ENCODE data around the gene SSUH2. TPM values are rescaled to one million over a fixed set of nuclear protein-coding genes. Genes with fewer than 3 reads are reported as not detected.

Gene SSUH2
- total and polyA plus RNA-seq, 2 donors from 2014 or later, result 0.44 to 0.88 TPM

GRCh38 chr3:8621141-8621540, 23.5 kb downstream of the SSUH2 start:
- DNase-seq (peak in 1 of 5 donors; percentile 46), FAIRE-seq (no peak)
- intact Hi-C loops (cut with DNase I), result no loop called here
- Histone ChIP-seq H3K9ac (ENCODE audit: low read length in 3 of 3) (no peak overlapping the region), H3K27me3 (ENCODE audit: control insufficient read depth, insufficient read depth, low read length) (no peaks in the 10 kb centered on the region), H3K4me1 (ENCODE audit: control insufficient read depth in 2 of 3, insufficient read depth in 2 of 3, low read depth in 1 of 3, low read length in 3 of 3) (peaks cover 0 to 9% (median 6%) of the 10 kb centered on the region in 3 donors), H3K9me3 (ENCODE audit: control insufficient read depth in 2 of 3, insufficient read depth in 1 of 3, low read length in 3 of 3) (peaks cover 0 to 5% (median 0%) of the 10 kb centered on the region in 3 donors), H3K4me3 (ENCODE audit: low read length in 3 of 3) (no peak overlapping the region), H3K36me3 (ENCODE audit: control insufficient read depth in 2 of 3, insufficient read depth in 3 of 3, low read length in 3 of 3) (no peaks in the 10 kb centered on the region), H3K27ac (ENCODE audit: low read depth in 2 of 2, low read length in 2 of 2) (no peak overlapping the region)
- no peak for TF ChIP-seq CTCF (IDR thresholded peaks at IDR 0.05; ENCODE audit: borderline replicate concordance, extremely low read depth, insufficient read depth)

GRCh38 chr3:8619548-8619947, 25.1 kb downstream of the SSUH2 start:
- TF ChIP-seq CTCF (IDR thresholded peaks at IDR 0.05; ENCODE audit: borderline replicate concordance, extremely low read depth, insufficient read depth), result no peak
- H3K4me1 ChIP-seq (ENCODE audit: control insufficient read depth in 2 of 3, insufficient read depth in 2 of 3, low read depth in 1 of 3, low read length in 3 of 3), result peaks cover 0 to 9% (median 6%) of the 10 kb centered on the region in 3 donors
- H3K9ac ChIP-seq (ENCODE audit: low read length in 3 of 3), result no peak overlapping the region
- H3K36me3 ChIP-seq (ENCODE audit: control insufficient read depth in 2 of 3, insufficient read depth in 3 of 3, low read length in 3 of 3), result no peaks in the 10 kb centered on the region
- H3K27ac ChIP-seq (ENCODE audit: low read depth in 2 of 2, low read length in 2 of 2), result no peak overlapping the region
- DNase-seq (no peak), FAIRE-seq (no peak)
- intact Hi-C loops (cut with DNase I), result no loop called here
- no peaks in the 10 kb centered on the region for H3K27me3 ChIP-seq (ENCODE audit: control insufficient read depth, insufficient read depth, low read length)
- H3K4me3 ChIP-seq (ENCODE audit: low read length in 3 of 3), result no peak overlapping the region
- H3K9me3 ChIP-seq (ENCODE audit: control insufficient read depth in 2 of 3, insufficient read depth in 1 of 3, low read length in 3 of 3), result peaks cover 0 to 5% (median 0%) of the 10 kb centered on the region in 3 donors

- H3K9ac ChIP-seq (ENCODE audit: low read length in 3 of 3), result no peak overlapping the region
- H3K27ac ChIP-seq (ENCODE audit: low read depth in 2 of 2, low read length in 2 of 2), result no peak overlapping the region
- no peak overlapping the region for H3K4me3 ChIP-seq (ENCODE audit: low read length in 3 of 3)
- TF ChIP-seq CTCF (IDR thresholded peaks at IDR 0.05; ENCODE audit: borderline replicate concordance, extremely low read depth, insufficient read depth), result no peak
- H3K4me1 ChIP-seq (ENCODE audit: control insufficient read depth in 2 of 3, insufficient read depth in 2 of 3, low read depth in 1 of 3, low read length in 3 of 3), result peaks cover 0 to 9% (median 6%) of the 10 kb centered on the region in 3 donors
- H3K27me3 ChIP-seq (ENCODE audit: control insufficient read depth, insufficient read depth, low read length), result no peaks in the 10 kb centered on the region
- peaks cover 0 to 5% (median 0%) of the 10 kb centered on the region in 3 donors for H3K9me3 ChIP-seq (ENCODE audit: control insufficient read depth in 2 of 3, insufficient read depth in 1 of 3, low read length in 3 of 3)
- H3K36me3 ChIP-seq (ENCODE audit: control insufficient read depth in 2 of 3, insufficient read depth in 3 of 3, low read length in 3 of 3), result no peaks in the 10 kb centered on the region
- intact Hi-C loops (cut with DNase I), result no loop called here
- FAIRE-seq (no peak), DNase-seq (no peak)
These were observed 25.6 kb downstream of the SSUH2 start for GRCh38 chr3:8618950-8619349.

GRCh38 chr3:8617921-8618320, 26.7 kb downstream of the SSUH2 start:
- no peak for FAIRE-seq
- Histone ChIP-seq H3K27ac (ENCODE audit: low read depth in 2 of 2, low read length in 2 of 2) (no peak overlapping the region), H3K36me3 (ENCODE audit: control insufficient read depth in 2 of 3, insufficient read depth in 3 of 3, low read length in 3 of 3) (no peaks in the 10 kb centered on the region), H3K4me3 (ENCODE audit: low read length in 3 of 3) (no peak overlapping the region), H3K9me3 (ENCODE audit: control insufficient read depth in 2 of 3, insufficient read depth in 1 of 3, low read length in 3 of 3) (peaks cover 0 to 5% (median 0%) of the 10 kb centered on the region in 3 donors), H3K27me3 (ENCODE audit: control insufficient read depth, insufficient read depth, low read length) (no peaks in the 10 kb centered on the region), H3K4me1 (ENCODE audit: control insufficient read depth in 2 of 3, insufficient read depth in 2 of 3, low read depth in 1 of 3, low read length in 3 of 3) (peaks cover 0 to 4% (median 2%) of the 10 kb centered on the region in 3 donors), H3K9ac (ENCODE audit: low read length in 3 of 3) (no peak overlapping the region)
- no peak for DNase-seq
- TF ChIP-seq CTCF (IDR thresholded peaks at IDR 0.05; ENCODE audit: borderline replicate concordance, extremely low read depth, insufficient read depth), result no peak
- intact Hi-C loops (cut with DNase I), result no loop called here
